Left ventricle myocardium inferior (tissue), 1 donor: Measurements from ENCODE around the gene CCDC92. TPM values are rescaled to one million over a fixed set of nuclear protein-coding genes. Genes with fewer than 3 reads are reported as not detected.

Experiments used
- DNase-seq: peaks from one replicate; pipeline ENCODE4 v3.0.0-alpha.2; 2020
- H3K27ac ChIP-seq: fragments of 200-600 bp; replicated peaks from 2 replicates; pipeline ENCODE4 v1.8.0; 2021
- H3K27me3 ChIP-seq: fragments of 200-600 bp; 2 replicates; pipeline ENCODE4 v1.8.0; 2021; ENCODE audit warnings: low read depth
- H3K36me3 ChIP-seq: fragments of 200-600 bp; 2 replicates; pipeline ENCODE4 v1.8.0; 2021
- H3K4me1 ChIP-seq: fragments of 200-600 bp; 2 replicates; pipeline ENCODE4 v1.8.0; 2021
- H3K4me3 ChIP-seq: fragments of 200-600 bp; 2 replicates; pipeline ENCODE4 v1.8.0; 2021; ENCODE audit warnings: mild to moderate bottlenecking, moderate library complexity
- H3K9me3 ChIP-seq: fragments of 200-600 bp; replicated peaks from 2 replicates; pipeline ENCODE4 v1.8.0; 2021
- CTCF ChIP-seq: fragments of 200-600 bp; IDR thresholded peaks from 2 replicates; pipeline ENCODE4 v1.8.0; 2021; ENCODE audit warnings: antibody characterized with exemption, mild to moderate bottlenecking, borderline replicate concordance
- intact Hi-C: fragments of 100-400 bp; cut with micrococcal nuclease; formaldehyde crosslinking; loops from one replicate; pipeline ENCODE4 v1.11.0; 2022
- total RNA-seq: library from RNA; stranded (reverse); fragmentation: NEBNext Ultra II Directional; extraction: Animal tissue kit (Norgen Biotek cat#: 25700); gene quantifications from one replicate; pipeline ENCODE4 v1.2.1, GENCODE V29; 2021
- donor health status: DM: no; HTN: yes; CAD: no; lungs with severe emphysema.

CCDC92 gene
- total RNA-seq, 1 donor from 2014 or later, result 57.2 TPM

GRCh38 chr12:123997033-123997822 lies 24.6 kb upstream of the CCDC92 start:
- H3K36me3 ChIP-seq, result peaks cover 23% of the 10 kb centered on the region
- no peak overlapping the region for H3K4me3 ChIP-seq
- no peaks in the 10 kb centered on the region for H3K27me3 ChIP-seq
- H3K27ac ChIP-seq, result no peak overlapping the region
- intact Hi-C loops, result no loop called here
- no peak for TF ChIP-seq CTCF
- no peak for DNase-seq
- H3K4me1 ChIP-seq, result peaks cover 89% of the 10 kb centered on the region
- H3K9me3 ChIP-seq, result no peaks in the 10 kb centered on the region

GRCh38 chr12:123996581-123996980 lies 23.9 kb upstream of the CCDC92 start:
- no peak for TF ChIP-seq CTCF
- no peak overlapping the region for H3K4me3 ChIP-seq
- intact Hi-C loops, result no loop called here
- no peaks in the 10 kb centered on the region for H3K9me3 ChIP-seq
- H3K27me3 ChIP-seq, result no peaks in the 10 kb centered on the region
- H3K27ac ChIP-seq, result no peak overlapping the region
- no peak for DNase-seq
- H3K4me1 ChIP-seq, result peaks cover 88% of the 10 kb centered on the region
- H3K36me3 ChIP-seq, result peaks cover 18% of the 10 kb centered on the region

GRCh38 chr12:123995023-123995748 lies 22.6 kb upstream of the CCDC92 start:
- peak overlapping the region; percentile 10 for H3K27ac ChIP-seq
- H3K4me1 ChIP-seq, result peaks cover 95% of the 10 kb centered on the region

GRCh38 chr12:123992118-123992825 lies 19.6 kb upstream of the CCDC92 start:
- peaks cover 25% of the 10 kb centered on the region for H3K36me3 ChIP-seq
- no peak for DNase-seq
- no peaks in the 10 kb centered on the region for H3K9me3 ChIP-seq
- H3K4me3 ChIP-seq, result no peak overlapping the region
- H3K4me1 ChIP-seq, result peaks cover 92% of the 10 kb centered on the region
- no peak for TF ChIP-seq CTCF
- H3K27ac ChIP-seq, result peak overlapping the region; percentile 15
- intact Hi-C loops, result no loop called here
- no peaks in the 10 kb centered on the region for H3K27me3 ChIP-seq

More at GRCh38 chr12:123995023-123995748, 22.6 kb upstream of the CCDC92 start:
- TF ChIP-seq CTCF, result no peak
- H3K4me3 ChIP-seq, result no peak overlapping the region
- intact Hi-C loops, result no loop called here
- DNase-seq, result no peak
- peaks cover 19% of the 10 kb centered on the region for H3K36me3 ChIP-seq
- H3K9me3 ChIP-seq, result no peaks in the 10 kb centered on the region
- no peaks in the 10 kb centered on the region for H3K27me3 ChIP-seq

- Histone ChIP-seq H3K27ac (no peak overlapping the region), H3K27me3 (no peaks in the 10 kb centered on the region), H3K9me3 (no peaks in the 10 kb centered on the region), H3K4me1 (peaks cover 93% of the 10 kb centered on the region), H3K36me3 (peaks cover 25% of the 10 kb centered on the region), H3K4me3 (no peak overlapping the region)
- intact Hi-C loops, result no loop called here
- no peak for TF ChIP-seq CTCF
- no peak for DNase-seq
These were observed 18.8 kb upstream of the CCDC92 start for GRCh38 chr12:123991372-123991951.
